Mammary epithelial cell (primary cell): Measurements from ENCODE around the gene UBE2E1.

Experiments used
- CTCF ChIP-seq, 2 donors: IDR thresholded peaks in 1 of 2; conservative IDR thresholded peaks in 1 of 2; 2 replicates each; pipeline ENCODE4 v1.5.1; 2011 to 2012; ENCODE audit warnings: inconsistent platforms in 2 of 2, low read length in 2 of 2, mild to moderate bottlenecking in 2 of 2, control low read depth in 1 of 2, low read depth in 1 of 2; ENCODE audit not compliant: insufficient read depth in 1 of 2; ENCODE audit errors: extremely low read depth in 1 of 2
- EZH2 ChIP-seq: IDR thresholded peaks from 2 replicates; pipeline ENCODE4 v1.6.1; 2012; ENCODE audit warnings: low read length, inconsistent platforms, borderline replicate concordance

GRCh38 chr3:23809840-23810342, 4.1 kb downstream of the UBE2E1 start:
- TF ChIP-seq CTCF (conservative IDR thresholded peaks at IDR 0.05 in 1 of 2, IDR thresholded peaks at IDR 0.05 in 1 of 2; ENCODE audit: extremely low read depth in 1 of 2, insufficient read depth in 1 of 2, low read depth in 1 of 2, low read length in 2 of 2) (no peak), EZH2 (no peak)
